CD4-positive, alpha-beta T cell treated with Interferon alpha-2 for 1 hour (primary cell): ENCODE measurements around the gene TNFRSF14.

Experiments used
- DNase-seq, 2 donors: peaks; one replicate each; pipeline ENCODE4 v3.0.0-alpha.2; 2020 to 2022

TNFRSF14 gene

GRCh38 chr1:2556277-2556677 is at the start of gene TNFRSF14:
TSS of gene TNFRSF14 (plus strand) at chr1:2556371. CDS start at chr1:2556665, 294 bp downstream.
- peak; percentile 74 to 83 for DNase-seq

GRCh38 chr1:2506901-2507565 is 49.1 kb upstream of the TNFRSF14 start:
- no peak for DNase-seq

GRCh38 chr1:2507744-2508155 is 48.4 kb upstream of the TNFRSF14 start:
- DNase-seq = no peak

- DNase-seq = no peak
These were observed 48.0 kb upstream of the TNFRSF14 start for GRCh38 chr1:2508180-2508579.

GRCh38 chr1:2508751-2509150 is 47.4 kb upstream of the TNFRSF14 start:
- DNase-seq = no peak

GRCh38 chr1:2509589-2509988 is 46.6 kb upstream of the TNFRSF14 start:
- no peak for DNase-seq

GRCh38 chr1:2510366-2511155 is 45.6 kb upstream of the TNFRSF14 start:
- DNase-seq = no peak

- no peak for DNase-seq
These were observed 43.2 kb upstream of the TNFRSF14 start for GRCh38 chr1:2512862-2513421.

GRCh38 chr1:2513939-2514652 is 42.1 kb upstream of the TNFRSF14 start:
- no peak for DNase-seq

GRCh38 chr1:2514863-2515762 is 41.1 kb upstream of the TNFRSF14 start:
- no peak for DNase-seq

- DNase-seq = no peak
These were observed 40.4 kb upstream of the TNFRSF14 start for GRCh38 chr1:2515763-2516080.

- DNase-seq = no peak
These were observed 40.0 kb upstream of the TNFRSF14 start for GRCh38 chr1:2516124-2516523.

- DNase-seq = no peak
These were observed 39.2 kb upstream of the TNFRSF14 start for GRCh38 chr1:2516946-2517345.

GRCh38 chr1:2517966-2518365 is 38.2 kb upstream of the TNFRSF14 start:
- no peak for DNase-seq

- no peak for DNase-seq
These were observed 37.6 kb upstream of the TNFRSF14 start for GRCh38 chr1:2518528-2518927.

GRCh38 chr1:2519029-2519685 is 37.0 kb upstream of the TNFRSF14 start:
- no peak for DNase-seq

GRCh38 chr1:2519729-2520128 is 36.4 kb upstream of the TNFRSF14 start:
- no peak for DNase-seq

- no peak for DNase-seq
These were observed 36.0 kb upstream of the TNFRSF14 start for GRCh38 chr1:2520206-2520605.

- DNase-seq = no peak
These were observed 35.4 kb upstream of the TNFRSF14 start for GRCh38 chr1:2520806-2521205.

- DNase-seq = no peak
These were observed 33.9 kb upstream of the TNFRSF14 start for GRCh38 chr1:2522230-2522629.

- DNase-seq = no peak
These were observed 32.8 kb upstream of the TNFRSF14 start for GRCh38 chr1:2523191-2523890.
